SHP77 treated with DMSO at 0.1 percent for 48 hours (cell line): Measurements from ENCODE around the gene PRKCD.

Experiments used
- DNase-seq: peaks from one replicate; lab custom pipeline; 2025; lab: John Stamatoyannopoulos, UW

PRKCD gene

GRCh38 chr3:53217175-53217574, 56.2 kb downstream of the PRKCD start:
- DNase-seq: no peak

GRCh38 chr3:53218131-53218530, 57.1 kb downstream of the PRKCD start:
- DNase-seq: no peak

- DNase-seq: peak; percentile 78
These were observed 59.0 kb downstream of the PRKCD start for GRCh38 chr3:53219895-53220483.

GRCh38 chr3:53221345-53221744, 60.3 kb downstream of the PRKCD start:
- DNase-seq: no peak

GRCh38 chr3:53221827-53222182, 60.8 kb downstream of the PRKCD start:
- DNase-seq: no peak

GRCh38 chr3:53222183-53222901, 61.3 kb downstream of the PRKCD start:
- no peak for DNase-seq

GRCh38 chr3:53223025-53223424, 62.0 kb downstream of the PRKCD start:
- no peak for DNase-seq

- DNase-seq: no peak
These were observed 62.5 kb downstream of the PRKCD start for GRCh38 chr3:53223541-53223966.

- DNase-seq: no peak
These were observed 63.0 kb downstream of the PRKCD start for GRCh38 chr3:53224026-53224425.

- DNase-seq: no peak
These were observed 63.5 kb downstream of the PRKCD start for GRCh38 chr3:53224536-53224935.

- no peak for DNase-seq
These were observed 64.2 kb downstream of the PRKCD start for GRCh38 chr3:53225181-53225580.

- DNase-seq: no peak
These were observed 64.6 kb downstream of the PRKCD start for GRCh38 chr3:53225651-53226050.

- no peak for DNase-seq
These were observed 65.3 kb downstream of the PRKCD start for GRCh38 chr3:53226142-53226840.

GRCh38 chr3:53226841-53227407, 65.9 kb downstream of the PRKCD start:
- DNase-seq: no peak

GRCh38 chr3:53227993-53228885, 67.2 kb downstream of the PRKCD start:
- DNase-seq: no peak

- no peak for DNase-seq
These were observed 68.2 kb downstream of the PRKCD start for GRCh38 chr3:53229171-53229570.

- DNase-seq: no peak
These were observed 68.6 kb downstream of the PRKCD start for GRCh38 chr3:53229606-53230005.

- no peak for DNase-seq
These were observed 69.1 kb downstream of the PRKCD start for GRCh38 chr3:53230041-53230621.

GRCh38 chr3:53230789-53231188, 69.8 kb downstream of the PRKCD start:
- no peak for DNase-seq

- DNase-seq: no peak
These were observed 70.8 kb downstream of the PRKCD start for GRCh38 chr3:53231532-53232511.
